GM18873 (cell line): ENCODE results near the gene GALR1.
"Not testable (repeated sequence)": the region's sequence is repeated elsewhere in the genome, so short reads cannot be mapped to it uniquely, and the experiment has no call there.

Experiments
- ATAC-seq: cut with Tn5 transposase; IDR thresholded peaks from one replicate; pipeline ENCODE4 v1.9.1; 2021; ENCODE audit warnings: mild to moderate bottlenecking, moderate library complexity, moderate number of reproducible peaks; ENCODE audit not compliant: unreplicated experiment, low FRiP score

GALR1 gene

DNA sequence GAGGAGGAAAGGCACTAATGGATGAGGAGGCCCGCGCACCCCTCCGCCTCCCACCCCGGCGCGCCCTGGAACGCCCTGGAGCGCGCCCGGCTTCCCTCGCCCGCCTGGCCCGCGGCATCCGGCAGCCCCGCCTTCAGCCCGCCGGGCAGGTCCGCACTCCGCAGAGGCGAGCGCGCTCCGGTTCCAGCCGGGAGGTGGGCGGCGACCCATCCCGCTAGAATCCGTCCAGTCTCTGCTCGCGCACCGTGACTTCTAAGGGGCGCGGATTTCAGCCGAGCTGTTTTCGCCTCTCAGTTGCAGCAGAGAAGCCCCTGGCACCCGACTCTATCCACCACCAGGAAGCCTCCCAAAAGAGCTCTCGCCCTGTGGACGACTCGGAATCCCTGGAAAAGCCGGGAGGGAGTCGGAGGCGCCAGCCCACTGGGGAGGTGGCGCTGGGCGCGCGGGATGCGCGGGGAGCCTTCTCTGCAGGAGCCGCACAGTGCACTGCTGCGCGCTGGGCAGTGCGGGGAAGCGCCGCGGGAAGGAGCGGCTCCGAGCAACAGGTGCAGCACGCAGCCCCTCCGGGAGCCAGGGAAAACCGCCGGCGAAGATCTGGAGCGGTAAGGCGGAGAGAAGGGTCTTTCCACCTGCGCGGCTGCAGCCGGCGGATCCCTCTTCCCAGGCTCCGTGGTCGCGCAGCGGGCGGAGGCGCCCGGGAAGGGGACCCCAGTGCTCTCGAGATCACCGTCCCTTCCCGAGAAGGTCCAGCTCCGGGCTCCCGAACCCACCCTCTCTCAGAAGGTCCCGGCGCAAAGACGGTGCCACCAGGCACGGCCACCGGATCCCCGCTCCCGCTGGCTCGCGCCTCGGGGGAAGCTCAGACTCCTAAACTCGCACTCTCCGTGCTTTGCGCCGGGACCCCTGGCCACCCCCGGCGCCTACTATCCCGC, at the start of gene GALR1:
GALR1 (plus strand) TSS at position 280 of the 932 bp plus-strand sequence. CDS start 701 bp downstream, outside the sequence.
- ATAC-seq, result no peak

DNA sequence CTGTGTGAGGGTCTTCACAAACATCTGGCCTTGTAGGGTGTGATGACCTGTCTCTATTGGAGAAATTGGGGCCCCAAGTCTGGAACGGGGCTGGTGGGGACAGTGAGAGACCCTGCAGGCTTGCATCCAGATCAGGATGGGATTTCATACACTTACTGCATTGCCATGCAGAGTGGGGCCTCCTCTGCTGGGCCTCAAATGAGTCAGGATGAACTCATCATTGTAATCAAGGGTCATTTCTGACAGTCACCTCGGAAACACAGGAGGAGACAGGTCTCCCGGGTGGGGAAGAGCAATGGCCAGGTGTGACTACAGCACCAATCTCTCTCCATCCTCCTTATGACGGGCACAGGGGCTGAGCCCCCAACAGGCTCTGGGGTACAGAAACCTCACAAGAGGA, 48.1 kb upstream of the GALR1 start:
- ATAC-seq, result no peak

- no peak for ATAC-seq
Measured at GRCh38 chr18:77202329-77202728, 47.3 kb upstream of the GALR1 start.

- ATAC-seq, result no peak
Measured at GRCh38 chr18:77203071-77203470, 46.6 kb upstream of the GALR1 start.

GRCh38 chr18:77203851-77204250, 45.8 kb upstream of the GALR1 start:
- ATAC-seq, result no peak

DNA sequence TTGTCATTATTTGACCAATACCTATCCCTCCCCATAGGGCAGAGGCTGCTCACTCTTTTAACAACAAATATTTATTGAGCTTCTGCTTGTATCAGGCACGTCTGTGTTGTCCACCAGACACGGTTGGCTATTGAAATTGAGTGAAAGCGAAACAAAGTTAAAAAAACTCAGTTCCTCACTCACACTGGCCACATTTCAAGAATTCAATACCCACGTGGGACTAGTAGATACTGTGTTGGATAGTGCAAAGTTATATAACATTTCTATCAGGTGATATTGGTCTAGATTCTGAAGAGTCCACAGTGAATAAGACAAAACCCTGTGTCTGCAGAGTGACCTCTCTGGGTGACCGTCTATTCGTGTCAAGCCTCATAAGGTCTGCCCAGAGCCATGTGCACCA, 43.9 kb upstream of the GALR1 start:
- no peak for ATAC-seq

DNA sequence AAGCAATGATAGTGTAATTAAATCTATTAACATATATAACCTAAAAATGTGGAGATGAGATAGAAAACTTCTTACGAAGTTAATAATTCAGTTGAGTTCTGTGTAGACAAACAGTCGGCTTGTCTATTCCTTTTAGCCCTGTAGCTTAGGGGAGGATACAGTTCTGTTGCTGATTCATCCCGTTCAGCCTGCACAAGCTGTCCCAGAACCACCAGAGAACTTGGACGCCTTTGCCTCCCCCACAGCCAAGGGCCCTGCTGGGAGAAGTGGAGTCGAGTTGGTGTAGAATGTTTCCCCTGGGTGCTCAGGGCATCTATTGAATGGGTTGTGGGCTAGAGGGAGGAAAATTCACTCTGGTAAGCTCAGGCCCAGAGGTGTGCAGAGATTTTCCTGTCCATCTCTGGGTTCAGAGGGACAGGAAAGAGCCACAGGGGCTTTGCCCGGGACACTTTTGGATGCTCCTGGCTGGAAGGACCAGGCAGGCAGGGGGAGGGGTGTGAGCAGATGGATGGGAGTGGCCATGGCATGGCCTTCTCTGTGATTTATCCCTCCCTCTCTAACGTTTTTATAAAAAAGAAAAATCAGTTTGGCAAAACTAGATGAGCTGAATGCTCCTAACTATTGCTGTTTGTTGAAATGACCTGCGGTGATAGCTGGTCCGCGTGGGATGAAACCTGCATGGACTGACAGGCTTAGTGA, 42.8 kb upstream of the GALR1 start:
- no peak for ATAC-seq

- ATAC-seq, result peak; percentile 54
Measured at GRCh38 chr18:77207540-77207939, 42.1 kb upstream of the GALR1 start.

- ATAC-seq, result peak; percentile 67
Measured at GRCh38 chr18:77208964-77209363, 40.7 kb upstream of the GALR1 start.

GRCh38 chr18:77209587-77209986, 40.1 kb upstream of the GALR1 start:
- ATAC-seq, result no peak

DNA sequence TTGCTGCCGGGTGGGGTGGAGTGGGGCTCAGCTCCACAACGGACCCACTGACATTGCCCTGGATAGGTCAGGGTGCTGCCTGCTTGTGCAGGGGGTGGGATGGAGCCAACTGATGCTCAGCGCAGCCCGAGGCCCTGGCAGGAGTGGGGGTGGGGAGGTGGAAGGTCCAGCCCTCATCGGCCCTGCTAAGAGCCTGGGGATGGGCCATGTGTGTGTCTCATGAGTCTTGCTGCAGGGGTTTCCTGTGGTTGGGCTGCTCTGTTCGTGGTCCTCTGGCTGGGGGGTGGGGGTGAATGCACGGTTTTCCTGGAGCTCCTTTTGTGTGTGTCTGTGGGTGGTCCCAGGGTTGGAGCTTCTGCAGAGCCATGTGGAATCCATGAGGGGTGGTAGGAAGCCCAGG, 39.4 kb upstream of the GALR1 start:
- no peak for ATAC-seq

DNA sequence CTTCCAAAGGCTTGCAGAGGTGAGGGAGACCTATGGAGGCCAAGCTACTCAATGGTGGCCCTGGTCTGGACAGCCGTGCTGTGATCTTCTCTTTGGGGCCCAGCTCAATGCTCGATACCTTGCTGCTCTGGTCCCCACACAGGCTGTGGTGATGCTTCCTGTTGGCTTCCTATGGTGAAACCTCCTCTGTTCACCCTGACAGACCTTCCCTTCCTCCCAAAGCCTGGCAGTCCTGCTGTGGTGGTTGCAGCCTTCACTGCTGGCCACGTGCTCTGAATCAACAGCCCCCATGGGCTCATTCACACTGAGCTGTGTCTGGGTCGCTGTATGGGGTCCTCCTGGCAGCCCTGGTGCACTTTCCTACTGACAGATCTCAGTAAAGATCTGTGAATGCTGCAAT, 31.0 kb upstream of the GALR1 start:
- no peak for ATAC-seq

GRCh38 chr18:77220726-77221125, 28.9 kb upstream of the GALR1 start:
- no peak for ATAC-seq

GRCh38 chr18:77222464-77222863, 27.2 kb upstream of the GALR1 start:
- ATAC-seq, result no peak

- ATAC-seq, result no peak
Measured at GRCh38 chr18:77223221-77223639, 26.4 kb upstream of the GALR1 start.

DNA sequence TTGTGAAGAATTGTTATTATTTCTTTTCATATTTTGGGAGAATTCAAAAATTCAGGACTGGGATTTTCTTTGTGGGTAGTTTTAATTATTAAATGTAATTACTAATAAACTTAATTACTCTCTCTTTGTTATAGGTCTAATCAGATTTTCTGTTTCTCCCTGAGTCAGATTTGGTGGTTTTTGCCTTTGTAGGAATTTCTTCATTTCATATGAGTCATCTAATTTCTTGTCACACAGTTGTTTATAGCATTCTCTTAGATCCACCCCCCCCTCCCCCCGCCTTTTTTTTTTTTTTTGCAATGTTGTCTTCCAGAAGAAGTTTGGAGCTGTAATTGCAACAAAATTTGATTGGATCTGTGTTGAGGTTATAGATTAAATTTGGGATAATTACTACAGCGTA, 26.0 kb upstream of the GALR1 start:
- ATAC-seq, result no peak

- no peak for ATAC-seq
Measured at GRCh38 chr18:77230645-77231044, 19.0 kb upstream of the GALR1 start.

DNA sequence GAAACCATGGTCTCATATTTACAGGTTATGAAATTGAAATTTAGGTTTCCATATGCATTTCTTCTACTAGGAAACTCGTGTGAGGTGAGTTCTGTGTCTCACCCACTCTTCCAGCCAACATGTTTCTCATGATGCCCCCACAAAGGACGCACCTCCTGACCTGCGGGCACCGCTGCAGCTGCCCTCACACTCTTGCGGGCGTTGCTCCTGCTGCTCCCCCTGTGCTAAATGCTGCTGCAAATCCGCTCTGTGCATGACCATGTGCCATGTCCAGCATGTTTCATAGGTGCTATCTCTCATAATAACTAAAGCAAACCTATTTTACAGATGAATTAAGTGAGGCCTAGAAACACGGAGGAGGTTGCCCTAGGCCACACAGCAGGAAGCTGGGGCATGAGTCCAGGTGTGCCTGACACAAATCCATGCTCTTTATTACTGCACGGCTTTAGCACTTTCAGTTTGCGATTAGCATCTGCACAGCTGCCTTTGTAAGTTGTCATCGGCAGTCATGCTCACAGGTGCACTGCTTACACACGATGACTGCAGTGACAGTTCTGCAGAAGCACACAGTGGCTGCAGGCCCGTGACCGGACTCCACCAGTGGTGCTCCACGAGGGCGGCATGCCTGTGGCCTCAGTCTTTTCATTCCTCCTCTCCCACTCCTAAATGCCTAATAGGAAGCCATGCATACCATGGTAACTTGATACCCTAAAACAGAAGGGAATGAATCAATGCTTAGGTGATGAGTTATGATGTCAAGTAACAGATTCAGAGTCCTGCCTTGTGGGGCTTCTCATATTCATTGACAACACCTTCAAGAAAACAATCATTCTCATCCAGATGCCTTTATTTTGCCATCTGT, 14.9 kb upstream of the GALR1 start:
- ATAC-seq, result no peak

DNA sequence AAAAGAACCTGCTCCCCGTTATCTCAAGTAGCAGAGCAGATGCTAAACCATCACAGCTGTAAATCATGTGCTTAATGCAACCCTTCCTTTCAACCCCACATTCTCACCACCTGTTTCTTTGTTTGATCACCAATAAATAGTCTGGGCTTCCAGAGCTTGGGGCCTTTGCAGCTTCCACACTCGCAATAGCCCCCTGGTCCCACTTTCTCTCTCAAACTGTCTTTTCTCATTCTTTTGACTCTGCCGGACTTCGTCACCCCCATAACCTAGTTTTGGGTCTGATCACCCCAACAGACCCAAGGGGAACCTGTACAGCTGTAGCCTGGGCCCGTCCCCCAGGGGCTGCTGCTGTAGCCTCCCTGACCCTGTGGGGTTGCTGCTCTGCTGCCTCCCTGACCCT, 10.4 kb upstream of the GALR1 start:
- ATAC-seq, result not testable (repeated sequence)

- ATAC-seq, result no peak
Measured at GRCh38 chr18:77248873-77249568, 627 bp upstream of the GALR1 start.
